Trophoblast cell (in vitro differentiated cells and primary cell): ENCODE data around the gene CBFA2T3.

Source experiments
- DNase-seq, 2 donors: peaks; one replicate each; pipeline ENCODE4 v3.0.0-alpha.2; 2016
- H2AFZ ChIP-seq: 2 replicates; pipeline ENCODE4 v1.6.1; 2013; ENCODE audit warnings: low read length, moderate library complexity, mild to moderate bottlenecking; ENCODE audit not compliant: insufficient read depth, poor library complexity
- H2AK5ac ChIP-seq: 2 replicates; pipeline ENCODE4 v1.6.1; 2013; ENCODE audit warnings: mild to moderate bottlenecking, low read length
- H2BK120ac ChIP-seq: 2 replicates; pipeline ENCODE4 v1.6.1; 2013; ENCODE audit warnings: low read length, mild to moderate bottlenecking, moderate library complexity; ENCODE audit not compliant: insufficient read depth, poor library complexity
- H2BK12ac ChIP-seq: 2 replicates; pipeline ENCODE4 v1.6.1; 2013; ENCODE audit warnings: mild to moderate bottlenecking, low read length, moderate library complexity
- H2BK5ac ChIP-seq: 2 replicates; pipeline ENCODE4 v1.6.1; 2013; ENCODE audit warnings: low read length, low read depth, moderate library complexity, mild to moderate bottlenecking; ENCODE audit not compliant: poor library complexity
- H3K14ac ChIP-seq: 2 replicates; pipeline ENCODE4 v1.6.1; 2013; ENCODE audit warnings: mild to moderate bottlenecking, low read length
- H3K18ac ChIP-seq: 2 replicates; pipeline ENCODE4 v1.6.1; 2013; ENCODE audit warnings: mild to moderate bottlenecking, low read length
- H3K23ac ChIP-seq: 2 replicates; pipeline ENCODE4 v1.6.1; 2013; ENCODE audit warnings: low read length
- H3K27ac ChIP-seq: 2 replicates; pipeline ENCODE4 v1.5.1; 2013; ENCODE audit warnings: low read depth, mild to moderate bottlenecking, inconsistent platforms, low read length, moderate library complexity
- H3K27me3 ChIP-seq: 2 replicates; pipeline ENCODE4 v1.6.1; 2013; ENCODE audit warnings: inconsistent platforms, mild to moderate bottlenecking, low read length, moderate library complexity; ENCODE audit not compliant: insufficient read depth
- H3K36me3 ChIP-seq, 2 experiments: 1 replicate in 1 of 2; 2 replicates in 1 of 2; pipeline ENCODE4 v1.6.1; 2013; ENCODE audit warnings: low read length in 2 of 2, mild to moderate bottlenecking in 2 of 2, moderate library complexity in 1 of 2; ENCODE audit not compliant: insufficient read depth in 2 of 2, control insufficient read depth in 1 of 2
- H3K4ac ChIP-seq: 2 replicates; pipeline ENCODE4 v1.6.1; 2013; ENCODE audit warnings: low read depth, mild to moderate bottlenecking, low read length, moderate library complexity
- H3K4me1 ChIP-seq, 2 experiments: 1 replicate in 1 of 2; 2 replicates in 1 of 2; pipeline ENCODE4 v1.6.1; 2013; ENCODE audit warnings: low read length in 2 of 2, mild to moderate bottlenecking in 2 of 2, moderate library complexity in 1 of 2; ENCODE audit not compliant: insufficient read depth in 2 of 2, control insufficient read depth in 1 of 2
- H3K4me2 ChIP-seq: 2 replicates; pipeline ENCODE4 v1.6.1; 2013; ENCODE audit warnings: inconsistent platforms, mild to moderate bottlenecking, low read length, moderate library complexity
- H3K4me3 ChIP-seq: 2 replicates; pipeline ENCODE4 v1.5.1; 2013; ENCODE audit warnings: mild to moderate bottlenecking, low read depth, low read length, inconsistent platforms
- H3K79me1 ChIP-seq: one replicate; pipeline ENCODE4 v1.6.1; 2013; ENCODE audit warnings: low read length
- H3K79me2 ChIP-seq: 2 replicates; pipeline ENCODE4 v1.6.1; 2013; ENCODE audit warnings: low read length, mild to moderate bottlenecking; ENCODE audit not compliant: control insufficient read depth, insufficient read depth, poor library complexity
- H3K9ac ChIP-seq: 2 replicates; pipeline ENCODE4 v1.6.1; 2013; ENCODE audit warnings: mild to moderate bottlenecking, low read length
- H3K9me3 ChIP-seq: 2 replicates; pipeline ENCODE4 v1.6.1; 2013; ENCODE audit warnings: low read depth, mild to moderate bottlenecking, control low read depth, inconsistent platforms, low read length; ENCODE audit not compliant: insufficient read depth
- H4K12ac ChIP-seq: 2 replicates; pipeline ENCODE4 v1.6.1; 2013; ENCODE audit warnings: low read depth, mild to moderate bottlenecking, low read length, moderate library complexity
- H4K8ac ChIP-seq: 2 replicates; pipeline ENCODE4 v1.6.1; 2013; ENCODE audit warnings: low read depth, mild to moderate bottlenecking, low read length, moderate library complexity
- H4K91ac ChIP-seq: one replicate; pipeline ENCODE4 v1.6.1; 2013; ENCODE audit warnings: low read depth, mild to moderate bottlenecking, low read length, moderate library complexity
- WGBS: extraction: QIAGEN DNeasy Blood & Tissue Kit; methylation state at CpG from one replicate; pipeline ENCODE4 v1.1.7; 2013; ENCODE audit warnings: missing lambda C conversion rate; ENCODE audit not compliant: insufficient read length, insufficient coverage; ENCODE audit errors: extremely low coverage; 5-methylcytosine and 5-hydroxymethylcytosine counted together

CBFA2T3 gene

DNA sequence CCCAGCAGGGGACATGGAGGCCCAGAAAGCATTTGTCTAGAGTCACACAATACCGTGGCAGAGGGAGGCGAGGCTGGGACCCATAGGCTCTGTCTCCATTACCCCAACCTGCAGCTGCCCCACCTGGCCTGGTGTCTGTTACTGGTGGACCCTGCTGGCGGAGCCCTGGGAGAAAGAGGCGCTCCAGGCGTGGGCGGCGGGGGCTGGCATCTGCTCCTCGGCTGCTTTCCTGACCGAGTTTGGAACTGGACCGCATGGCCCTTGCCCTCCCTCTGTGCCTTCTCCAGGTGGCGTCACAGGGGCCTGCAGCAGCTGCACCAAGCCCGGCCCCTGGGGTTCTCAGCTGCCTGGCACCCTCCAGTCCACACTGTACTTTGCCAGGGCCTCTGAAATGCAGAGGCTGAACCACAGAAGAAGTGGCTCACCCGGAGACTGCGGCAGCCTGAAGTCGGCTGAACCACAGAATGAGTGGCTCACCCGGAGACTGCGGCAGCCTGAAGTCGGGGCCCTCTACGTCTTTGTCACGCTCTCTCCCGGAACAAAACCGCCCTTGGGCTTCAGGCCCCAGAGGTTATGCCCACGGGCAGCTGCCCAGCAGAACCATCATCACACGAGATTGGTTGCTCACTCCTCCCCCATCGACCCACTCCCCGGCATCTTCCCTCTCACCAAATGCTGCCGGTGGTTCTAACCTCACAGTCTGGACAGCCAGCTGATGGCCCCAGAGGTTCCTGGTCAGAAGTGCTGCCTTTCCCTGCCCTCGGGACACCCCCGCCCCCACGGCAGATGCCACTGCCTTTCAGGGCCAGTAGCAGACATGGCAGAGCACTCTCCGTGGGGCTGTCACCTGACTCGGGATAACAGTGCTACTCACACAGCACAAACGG is 20.2 kb downstream of the CBFA2T3 start:
- Histone ChIP-seq H2BK120ac (no peak overlapping the region), H3K14ac (no peak overlapping the region), H2BK12ac (no peak overlapping the region), H2BK5ac (no peak overlapping the region), H3K4me1 (no peaks in the 10 kb centered on the region), H2AK5ac (no peak overlapping the region), H3K4ac (no peak overlapping the region), H3K79me1 (no peaks in the 10 kb centered on the region), H3K27ac (no peak overlapping the region), H3K4me3 (no peak overlapping the region), H3K23ac (no peak overlapping the region), H3K79me2 (no peaks in the 10 kb centered on the region), H3K36me3 (no peaks in the 10 kb centered on the region), H2AFZ (no peak overlapping the region), H4K8ac (no peak overlapping the region), H3K9me3 (peaks cover 3% of the 10 kb centered on the region), H4K91ac (no peak overlapping the region), H3K9ac (no peak overlapping the region), H4K12ac (no peak overlapping the region), H3K4me2 (no peak overlapping the region), H3K18ac (no peak overlapping the region), H3K27me3 (no peaks in the 10 kb centered on the region)
- WGBS: no CpG with 5 or more reads among the region's 33 CpGs
- DNase-seq: no peak

DNA sequence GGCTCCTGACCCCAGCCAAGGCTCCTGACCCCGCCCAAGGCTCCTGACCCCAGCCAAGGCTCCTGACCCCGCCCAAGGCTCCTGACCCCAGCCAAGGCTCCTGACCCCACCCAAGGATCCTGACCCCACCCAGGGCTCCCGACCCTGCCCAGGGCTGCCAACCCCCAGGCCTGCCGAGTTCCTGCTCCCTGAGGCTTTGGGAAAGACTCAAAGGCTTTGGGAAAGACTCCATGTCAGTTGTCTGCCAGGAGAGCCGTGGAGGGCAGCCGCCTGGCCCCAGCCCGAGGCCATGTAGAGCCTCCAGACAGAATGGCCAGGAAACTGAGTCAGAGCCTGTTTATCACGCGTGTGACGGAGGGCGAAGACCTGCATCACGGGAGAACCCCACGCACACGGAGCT is 21.1 kb downstream of the CBFA2T3 start:
- Histone ChIP-seq H3K4ac (no peak overlapping the region), H3K4me1 (no peaks in the 10 kb centered on the region), H3K9ac (no peak overlapping the region), H3K27me3 (no peaks in the 10 kb centered on the region), H3K18ac (no peak overlapping the region), H3K14ac (no peak overlapping the region), H3K23ac (no peak overlapping the region), H3K4me3 (no peak overlapping the region), H3K4me2 (no peak overlapping the region), H3K79me1 (no peaks in the 10 kb centered on the region), H2AFZ (no peak overlapping the region), H4K91ac (no peak overlapping the region), H3K79me2 (no peaks in the 10 kb centered on the region), H3K36me3 (no peaks in the 10 kb centered on the region), H4K8ac (no peak overlapping the region), H3K9me3 (peaks cover 7% of the 10 kb centered on the region), H4K12ac (no peak overlapping the region), H2BK5ac (no peak overlapping the region), H3K27ac (no peak overlapping the region), H2BK12ac (no peak overlapping the region), H2AK5ac (no peak overlapping the region), H2BK120ac (no peak overlapping the region)
- WGBS: no CpG with 5 or more reads among the region's 14 CpGs
- DNase-seq: no peak

DNA sequence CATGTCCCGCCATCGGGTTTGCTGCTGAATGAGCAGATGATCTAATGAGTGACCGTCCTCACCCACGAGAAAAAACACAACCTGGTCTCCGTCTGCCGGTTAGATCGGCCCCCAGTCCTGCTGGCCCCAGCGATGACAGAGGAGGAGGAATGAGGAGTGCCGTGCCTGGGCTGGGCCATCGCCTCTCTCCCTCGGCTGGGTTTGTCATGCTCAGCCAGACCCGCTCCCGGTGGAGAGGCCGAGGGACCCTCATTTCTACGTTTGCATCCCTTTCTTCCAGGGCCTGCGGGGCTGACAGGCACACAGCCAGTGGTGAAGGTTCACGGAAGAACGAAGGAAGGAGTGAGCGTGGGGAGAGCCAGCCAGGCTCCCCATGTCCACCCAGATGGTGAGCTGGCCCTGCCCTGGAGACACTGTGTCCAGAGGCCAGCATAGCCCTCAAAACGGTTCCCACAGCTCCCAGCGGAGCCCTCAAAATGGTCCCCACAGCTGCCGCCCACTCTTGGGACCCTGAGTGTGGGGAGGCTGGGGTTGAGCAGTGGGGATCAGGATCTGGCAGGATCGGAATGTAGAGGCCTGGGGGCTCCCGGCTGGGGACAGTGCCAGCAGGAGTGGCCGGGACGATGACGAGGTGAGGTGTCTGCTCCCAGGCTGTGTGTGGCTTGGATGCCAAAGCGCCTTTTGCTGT is 23.9 kb downstream of the CBFA2T3 start:
- Histone ChIP-seq H3K79me2 (no peaks in the 10 kb centered on the region), H3K4me3 (no peak overlapping the region), H2AFZ (no peak overlapping the region), H4K91ac (no peak overlapping the region), H3K23ac (no peak overlapping the region), H3K4me2 (no peak overlapping the region), H3K79me1 (no peaks in the 10 kb centered on the region), H3K18ac (no peak overlapping the region), H4K8ac (no peak overlapping the region), H2AK5ac (no peak overlapping the region), H4K12ac (no peak overlapping the region), H3K9ac (no peak overlapping the region), H2BK120ac (no peak overlapping the region), H3K27me3 (no peaks in the 10 kb centered on the region), H2BK5ac (no peak overlapping the region), H3K36me3 (no peaks in the 10 kb centered on the region), H3K27ac (no peak overlapping the region), H2BK12ac (no peak overlapping the region), H3K4ac (no peak overlapping the region), H3K14ac (no peak overlapping the region), H3K4me1 (no peaks in the 10 kb centered on the region), H3K9me3 (peaks cover 5% of the 10 kb centered on the region)
- no CpG with 5 or more reads among the region's 28 CpGs for WGBS
- DNase-seq: no peak

DNA sequence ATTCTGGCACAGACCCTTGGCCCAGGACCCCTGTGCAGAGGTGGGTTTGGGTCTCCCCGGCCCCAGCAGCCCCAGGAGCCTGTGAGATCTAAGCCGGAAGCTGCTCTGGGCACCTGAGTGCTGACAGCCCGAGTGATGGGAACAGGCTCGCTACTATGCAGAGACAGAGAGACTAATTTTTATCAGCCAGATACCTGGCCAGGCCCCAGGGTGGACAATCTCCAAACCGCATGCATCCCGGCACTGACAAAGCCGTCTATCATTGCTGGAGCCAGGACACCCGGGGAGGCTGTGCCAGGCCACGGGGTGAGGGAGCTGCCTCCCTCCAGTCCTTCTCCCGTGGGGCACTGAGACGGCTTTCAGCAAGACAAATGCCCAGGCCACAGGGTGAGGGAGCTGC is 25.0 kb downstream of the CBFA2T3 start:
- H3K9ac ChIP-seq: no peak overlapping the region
- H3K27me3 ChIP-seq: no peaks in the 10 kb centered on the region
- no peak overlapping the region for H2BK12ac ChIP-seq
- no peak overlapping the region for H3K27ac ChIP-seq
- no peak overlapping the region for H3K18ac ChIP-seq
- H3K23ac ChIP-seq: no peak overlapping the region
- peaks cover 5% of the 10 kb centered on the region for H3K9me3 ChIP-seq
- H3K4ac ChIP-seq: no peak overlapping the region
- H4K12ac ChIP-seq: no peak overlapping the region
- H3K4me1 ChIP-seq: no peaks in the 10 kb centered on the region
- WGBS: no CpG with 5 or more reads among the region's 11 CpGs
- no peak overlapping the region for H4K8ac ChIP-seq
- no peak overlapping the region for H3K4me3 ChIP-seq
- no peak for DNase-seq
- no peak overlapping the region for H2AK5ac ChIP-seq
- H2BK120ac ChIP-seq: no peak overlapping the region
- H3K79me1 ChIP-seq: no peaks in the 10 kb centered on the region
- H2AFZ ChIP-seq: no peak overlapping the region
- no peaks in the 10 kb centered on the region for H3K36me3 ChIP-seq
- no peak overlapping the region for H2BK5ac ChIP-seq
- H4K91ac ChIP-seq: no peak overlapping the region
- no peak overlapping the region for H3K14ac ChIP-seq
- H3K79me2 ChIP-seq: no peaks in the 10 kb centered on the region
- H3K4me2 ChIP-seq: no peak overlapping the region
